ENCODE data around the gene POU2F2.

The POU2F2 gene

DNA sequence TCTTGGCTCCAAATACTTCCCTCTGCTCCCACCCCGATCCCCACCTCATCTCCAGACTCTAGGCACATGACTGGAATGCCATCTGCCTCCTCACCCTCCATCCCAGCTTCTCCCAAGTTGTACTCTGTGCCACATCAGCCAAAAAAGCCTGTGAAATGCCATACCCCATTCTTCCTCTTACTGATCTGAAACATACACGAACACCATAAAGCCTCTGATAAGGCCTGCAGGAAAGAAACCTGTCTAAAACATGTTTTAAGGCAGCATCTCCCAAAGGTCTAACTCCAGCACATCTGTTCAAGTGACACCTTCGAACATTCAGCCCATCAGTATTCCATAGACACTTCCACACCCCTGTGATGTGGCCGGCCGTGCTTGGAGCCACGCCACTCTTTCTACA is 67.8 kb downstream of the POU2F2 start:
- H3K9me3 ChIP-seq (ENCODE audit: severe bottlenecking) = no peaks in the 10 kb centered on the region
- TF ChIP-seq, protein P1, sequence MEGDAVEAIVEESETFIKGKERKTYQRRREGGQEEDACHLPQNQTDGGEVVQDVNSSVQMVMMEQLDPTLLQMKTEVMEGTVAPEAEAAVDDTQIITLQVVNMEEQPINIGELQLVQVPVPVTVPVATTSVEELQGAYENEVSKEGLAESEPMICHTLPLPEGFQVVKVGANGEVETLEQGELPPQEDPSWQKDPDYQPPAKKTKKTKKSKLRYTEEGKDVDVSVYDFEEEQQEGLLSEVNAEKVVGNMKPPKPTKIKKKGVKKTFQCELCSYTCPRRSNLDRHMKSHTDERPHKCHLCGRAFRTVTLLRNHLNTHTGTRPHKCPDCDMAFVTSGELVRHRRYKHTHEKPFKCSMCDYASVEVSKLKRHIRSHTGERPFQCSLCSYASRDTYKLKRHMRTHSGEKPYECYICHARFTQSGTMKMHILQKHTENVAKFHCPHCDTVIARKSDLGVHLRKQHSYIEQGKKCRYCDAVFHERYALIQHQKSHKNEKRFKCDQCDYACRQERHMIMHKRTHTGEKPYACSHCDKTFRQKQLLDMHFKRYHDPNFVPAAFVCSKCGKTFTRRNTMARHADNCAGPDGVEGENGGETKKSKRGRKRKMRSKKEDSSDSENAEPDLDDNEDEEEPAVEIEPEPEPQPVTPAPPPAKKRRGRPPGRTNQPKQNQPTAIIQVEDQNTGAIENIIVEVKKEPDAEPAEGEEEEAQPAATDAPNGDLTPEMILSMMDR (IDR thresholded peaks at IDR 0.05; ENCODE audit: poor library complexity, severe bottlenecking) = no peak
- H3K27ac ChIP-seq (ENCODE audit: poor library complexity, severe bottlenecking) = no peak overlapping the region
- H3K36me3 ChIP-seq (ENCODE audit: low read depth) = no peaks in the 10 kb centered on the region
- H3K4me1 ChIP-seq (ENCODE audit: insufficient read depth, poor library complexity, severe bottlenecking) = no peaks in the 10 kb centered on the region
- no peak overlapping the region for H3K4me3 ChIP-seq (ENCODE audit: severe bottlenecking)
- peaks cover 21% of the 10 kb centered on the region for H3K27me3 ChIP-seq (ENCODE audit: insufficient read depth, poor library complexity, severe bottlenecking)
- no peak for DNase-seq (ENCODE audit: low spot score)
- no peak for ATAC-seq (ENCODE audit: low read depth)

DNA sequence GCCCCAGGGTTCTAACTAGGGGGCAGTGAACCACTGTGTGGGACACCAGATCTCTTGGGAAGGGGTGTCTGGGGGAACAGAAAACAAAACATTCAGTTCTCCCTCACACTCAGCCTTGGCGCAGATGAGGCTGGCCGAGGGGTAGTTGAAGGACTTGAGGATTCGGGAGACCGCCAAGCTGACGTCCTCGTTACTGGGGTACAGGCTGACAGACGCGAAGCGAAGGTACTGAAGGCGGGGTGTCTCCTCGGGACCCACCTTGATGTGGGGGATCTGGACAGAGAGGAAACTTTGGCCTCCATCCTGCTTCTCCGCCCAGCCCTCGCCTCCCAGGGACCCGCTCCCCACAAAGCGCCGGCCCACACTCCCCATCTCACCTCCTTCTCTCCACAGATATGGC is 69.9 kb downstream of the POU2F2 start:
- Histone ChIP-seq H3K27me3 (ENCODE audit: insufficient read depth, poor library complexity, severe bottlenecking) (peaks cover 4% of the 10 kb centered on the region), H3K4me1 (ENCODE audit: insufficient read depth, poor library complexity, severe bottlenecking) (no peaks in the 10 kb centered on the region), H3K36me3 (ENCODE audit: low read depth) (no peaks in the 10 kb centered on the region), H3K9me3 (ENCODE audit: severe bottlenecking) (no peaks in the 10 kb centered on the region), H3K27ac (ENCODE audit: poor library complexity, severe bottlenecking) (no peak overlapping the region), H3K4me3 (ENCODE audit: severe bottlenecking) (no peak overlapping the region)
- no peak for ATAC-seq (ENCODE audit: low read depth)
- DNase-seq (ENCODE audit: low spot score) = no peak
- TF ChIP-seq, protein P1 (IDR thresholded peaks at IDR 0.05; ENCODE audit: poor library complexity, severe bottlenecking) = no peak

DNA sequence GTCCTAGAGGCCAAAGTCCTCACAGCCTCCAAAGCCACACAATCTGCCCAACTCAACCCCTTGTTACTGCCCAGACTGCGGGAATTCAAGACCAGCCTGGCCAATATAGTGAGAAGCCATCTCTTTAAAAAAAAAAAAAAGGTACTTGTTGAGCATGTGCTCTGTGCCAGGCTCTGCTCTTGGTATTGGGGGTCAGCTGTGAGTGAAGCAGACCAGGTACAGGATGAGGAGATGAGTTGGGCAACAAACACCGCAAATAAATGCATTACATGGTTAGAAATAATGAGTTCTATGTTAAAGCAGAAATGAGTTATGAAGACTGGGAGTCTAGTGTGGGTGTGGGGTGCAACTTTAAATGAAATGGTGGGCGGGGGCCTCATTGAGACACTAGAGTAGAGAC is 72.1 kb downstream of the POU2F2 start:
- Histone ChIP-seq H3K36me3 (ENCODE audit: low read depth) (no peaks in the 10 kb centered on the region), H3K27ac (ENCODE audit: poor library complexity, severe bottlenecking) (no peak overlapping the region), H3K9me3 (ENCODE audit: severe bottlenecking) (no peaks in the 10 kb centered on the region), H3K4me1 (ENCODE audit: insufficient read depth, poor library complexity, severe bottlenecking) (no peaks in the 10 kb centered on the region), H3K4me3 (ENCODE audit: severe bottlenecking) (no peak overlapping the region), H3K27me3 (ENCODE audit: insufficient read depth, poor library complexity, severe bottlenecking) (no peaks in the 10 kb centered on the region)
- DNase-seq (ENCODE audit: low spot score) (no peak), ATAC-seq (ENCODE audit: low read depth) (no peak)
- TF ChIP-seq, protein P1 (IDR thresholded peaks at IDR 0.05; ENCODE audit: poor library complexity, severe bottlenecking) = no peak

DNA sequence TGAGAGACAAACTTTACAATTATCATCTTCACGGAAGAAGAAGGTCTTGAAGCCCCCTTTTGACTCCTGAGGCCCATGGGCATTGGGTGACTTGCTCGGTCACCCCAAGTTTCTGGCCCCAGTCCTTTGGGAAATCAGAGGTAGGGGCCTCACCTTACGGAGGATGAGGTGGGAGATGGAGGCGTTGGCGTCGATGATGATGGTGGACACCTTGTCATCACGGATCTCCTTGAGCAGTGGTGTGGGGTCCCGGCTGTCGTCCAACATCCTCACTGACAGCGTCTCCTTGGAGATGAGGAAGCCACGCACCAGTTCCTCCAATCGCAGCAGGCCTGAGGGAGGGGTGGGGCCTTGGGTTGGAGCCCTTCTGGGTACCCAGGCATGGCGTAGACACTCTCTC is 73.0 kb downstream of the POU2F2 start:
- no peaks in the 10 kb centered on the region for H3K36me3 ChIP-seq (ENCODE audit: low read depth)
- DNase-seq (ENCODE audit: low spot score) (no peak), ATAC-seq (ENCODE audit: low read depth) (no peak)
- no peak overlapping the region for H3K4me3 ChIP-seq (ENCODE audit: severe bottlenecking)
- no peak overlapping the region for H3K27ac ChIP-seq (ENCODE audit: poor library complexity, severe bottlenecking)
- H3K4me1 ChIP-seq (ENCODE audit: insufficient read depth, poor library complexity, severe bottlenecking) = no peaks in the 10 kb centered on the region
- no peaks in the 10 kb centered on the region for H3K27me3 ChIP-seq (ENCODE audit: insufficient read depth, poor library complexity, severe bottlenecking)
- TF ChIP-seq, protein P1 (IDR thresholded peaks at IDR 0.05; ENCODE audit: poor library complexity, severe bottlenecking) = no peak
- H3K9me3 ChIP-seq (ENCODE audit: severe bottlenecking) = no peaks in the 10 kb centered on the region

DNA sequence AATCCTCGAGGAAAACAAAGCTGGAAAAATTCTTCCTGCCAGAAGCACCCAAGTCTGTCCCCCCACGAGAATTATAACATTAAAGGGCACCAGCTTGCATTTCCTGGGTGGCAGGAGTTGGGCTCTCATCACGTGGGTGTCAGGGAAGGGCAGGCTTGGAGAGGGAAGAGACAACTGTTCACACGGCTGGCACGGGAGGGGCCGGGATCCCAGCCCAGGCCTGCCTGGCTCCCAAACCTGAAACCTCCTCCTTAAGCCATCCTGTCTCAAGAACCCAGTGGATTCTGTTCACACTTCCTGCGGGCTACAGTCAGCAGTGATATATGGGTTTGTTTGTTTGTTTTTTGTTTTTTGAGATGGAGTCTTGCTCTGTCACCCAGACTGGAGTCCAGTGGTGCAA is 74.4 kb downstream of the POU2F2 start:
- Histone ChIP-seq H3K4me1 (ENCODE audit: insufficient read depth, poor library complexity, severe bottlenecking) (peaks cover 9% of the 10 kb centered on the region), H3K36me3 (ENCODE audit: low read depth) (no peaks in the 10 kb centered on the region), H3K9me3 (ENCODE audit: severe bottlenecking) (no peaks in the 10 kb centered on the region), H3K27me3 (ENCODE audit: insufficient read depth, poor library complexity, severe bottlenecking) (no peaks in the 10 kb centered on the region), H3K4me3 (ENCODE audit: severe bottlenecking) (no peak overlapping the region), H3K27ac (ENCODE audit: poor library complexity, severe bottlenecking) (no peak overlapping the region)
- ATAC-seq (ENCODE audit: low read depth) = no peak
- DNase-seq (ENCODE audit: low spot score) = no peak
- TF ChIP-seq, protein P1 (IDR thresholded peaks at IDR 0.05; ENCODE audit: poor library complexity, severe bottlenecking) = no peak

All from RWPE2 (cell line).